Lung microvascular endothelial cell (primary cell): ENCODE results near the gene SPDYE3. TPM values are rescaled to one million over a fixed set of nuclear protein-coding genes. Genes with fewer than 3 reads are reported as not detected.
"Not testable (repeated sequence)": the region's sequence is repeated elsewhere in the genome, so short reads cannot be mapped to it uniquely, and the experiment has no call there.

Experiments used
- DNase-seq, 2 donors: peaks; one replicate each; pipeline versions ENCODE4 v3.0.0 to v3.0.0-alpha.2; 2010; ENCODE audit warnings: low read depth in 2 of 2
- total RNA-seq: library from RNA; depleted of rRNA; stranded (reverse); fragments of >200 nt; gene quantifications from 2 replicates; pipeline ENCODE4 v1.2.1, GENCODE V29; 2014

SPDYE3 gene, protein sequence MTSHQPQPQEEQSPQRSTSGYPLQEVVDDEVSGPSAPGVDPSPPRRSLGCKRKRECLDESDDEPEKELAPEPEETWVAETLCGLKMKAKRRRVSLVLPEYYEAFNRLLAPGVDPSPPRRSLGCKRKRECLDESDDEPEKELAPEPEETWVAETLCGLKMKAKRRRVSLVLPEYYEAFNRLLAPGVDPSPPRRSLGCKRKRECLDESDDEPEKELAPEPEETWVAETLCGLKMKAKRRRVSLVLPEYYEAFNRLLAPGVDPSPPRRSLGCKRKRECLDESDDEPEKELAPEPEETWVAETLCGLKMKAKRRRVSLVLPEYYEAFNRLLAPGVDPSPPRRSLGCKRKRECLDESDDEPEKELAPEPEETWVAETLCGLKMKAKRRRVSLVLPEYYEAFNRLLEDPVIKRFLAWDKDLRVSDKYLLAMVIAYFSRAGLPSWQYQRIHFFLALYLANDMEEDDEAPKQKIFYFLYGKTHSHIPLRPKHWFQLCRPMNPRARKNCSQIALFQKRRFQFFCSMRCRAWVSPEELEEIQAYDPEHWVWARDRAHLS
- total RNA-seq: not detected in 2 replicates

DNA sequence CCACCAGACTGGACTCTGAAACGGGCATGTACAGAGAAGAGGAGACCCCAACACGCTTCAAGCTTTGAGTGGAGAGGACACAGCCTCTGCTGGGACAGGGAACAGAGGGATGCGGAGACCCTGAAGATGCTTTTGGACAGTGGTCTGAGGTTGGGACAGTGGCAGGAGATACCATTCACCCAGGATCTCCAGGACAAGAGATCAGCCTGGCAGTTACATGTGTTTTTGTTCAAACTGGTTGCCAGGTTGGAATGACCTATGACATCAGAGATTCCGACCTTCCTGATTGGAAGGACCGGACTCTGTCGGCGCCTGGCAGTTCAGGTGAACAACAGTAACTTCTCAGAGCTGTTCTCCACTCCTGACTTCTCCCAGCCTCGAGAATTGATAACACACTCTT is at the start of gene SPDYE3:
TSS of gene SPDYE3 (plus strand) at position 301 of the 400 bp plus-strand sequence. CDS start 184 bp downstream, outside the sequence.
- not testable (repeated sequence) for DNase-seq

DNA sequence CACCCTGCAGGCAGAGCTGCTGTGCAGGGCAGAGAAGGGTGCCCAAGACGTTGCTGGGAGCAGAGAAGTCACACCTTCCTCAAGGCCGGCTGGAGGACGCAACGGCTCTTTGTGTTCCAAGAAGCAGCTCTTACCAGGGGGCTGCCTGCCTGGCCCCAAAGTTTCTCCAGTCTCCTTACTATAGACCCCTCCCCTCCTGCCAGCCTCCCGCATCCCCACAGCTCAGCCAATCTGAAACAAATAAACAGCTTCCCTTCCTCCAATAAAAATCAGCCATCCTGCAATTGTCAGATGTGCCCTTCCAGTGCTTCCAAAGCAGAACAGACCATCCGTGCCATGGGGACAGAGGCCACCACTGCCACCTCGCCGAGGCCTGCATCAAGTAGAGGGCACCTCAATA is 47.5 kb upstream of the SPDYE3 start:
- not testable (repeated sequence) for DNase-seq

DNA sequence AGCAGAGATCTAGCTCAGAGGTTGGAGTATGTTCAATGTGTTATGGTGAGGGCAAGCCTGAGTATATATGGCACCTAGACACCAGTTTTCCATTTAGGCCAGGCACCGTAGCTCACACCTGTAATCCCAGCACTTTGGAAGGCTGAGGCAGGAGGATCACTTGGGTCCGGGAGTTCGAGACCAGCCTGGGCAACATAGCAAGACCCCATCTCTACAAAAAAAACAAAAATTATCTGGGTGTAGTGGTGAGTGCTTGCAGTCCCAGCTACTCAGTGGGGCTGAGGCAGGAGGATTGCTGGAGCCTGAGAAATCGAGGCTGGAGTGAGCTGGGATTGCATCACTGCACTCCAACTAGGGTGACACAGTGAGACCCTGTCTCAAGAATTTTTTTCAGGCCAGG is 44.6 kb upstream of the SPDYE3 start:
- DNase-seq: not testable (repeated sequence)

DNA sequence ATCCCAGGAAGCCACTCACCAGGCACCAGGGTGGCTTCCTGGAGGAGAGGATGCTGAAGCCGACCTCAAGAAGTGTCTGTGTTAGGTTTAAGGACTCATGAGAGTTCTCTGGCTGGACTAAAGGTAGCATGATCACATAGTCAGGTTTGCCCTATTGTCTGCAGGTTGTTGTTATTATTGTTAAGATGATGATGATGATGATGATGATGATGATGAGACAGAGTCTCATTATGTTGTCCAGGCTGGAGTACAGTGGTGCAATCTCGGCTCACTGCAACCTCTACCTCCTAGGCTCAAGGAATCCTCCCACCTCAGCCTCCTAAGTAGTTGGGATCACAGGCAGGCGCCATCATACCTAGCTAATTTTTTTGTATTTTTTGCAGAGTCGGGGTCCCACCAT is 43.3 kb upstream of the SPDYE3 start:
- not testable (repeated sequence) for DNase-seq

DNA sequence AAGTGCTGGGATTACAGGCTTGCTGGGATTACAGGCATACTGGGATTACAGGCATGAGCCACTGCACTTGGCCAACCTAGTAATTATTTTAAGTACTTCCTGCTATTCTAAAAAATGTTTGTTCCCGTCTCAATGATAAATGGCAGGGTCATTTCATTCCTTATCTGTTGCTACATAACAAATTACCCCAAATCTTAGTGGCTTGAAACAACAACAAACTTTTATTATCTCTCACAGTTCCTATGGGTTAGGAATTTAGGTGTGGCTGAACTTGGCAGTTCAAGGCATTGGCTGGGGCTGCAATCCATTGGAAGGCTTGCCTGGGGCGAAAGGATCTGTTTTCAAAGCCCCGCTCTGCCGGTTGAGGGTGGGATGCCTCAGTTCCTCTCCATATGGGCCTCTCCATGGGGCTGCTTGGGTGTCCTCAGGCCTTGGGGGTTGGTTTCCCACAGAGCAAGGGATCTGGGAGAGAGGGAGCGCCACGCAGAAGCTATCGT is 42.8 kb upstream of the SPDYE3 start:
- DNase-seq: not testable (repeated sequence)

GRCh38 chr7:100265851-100266250 is 41.7 kb upstream of the SPDYE3 start:
- DNase-seq: not testable (repeated sequence)

DNA sequence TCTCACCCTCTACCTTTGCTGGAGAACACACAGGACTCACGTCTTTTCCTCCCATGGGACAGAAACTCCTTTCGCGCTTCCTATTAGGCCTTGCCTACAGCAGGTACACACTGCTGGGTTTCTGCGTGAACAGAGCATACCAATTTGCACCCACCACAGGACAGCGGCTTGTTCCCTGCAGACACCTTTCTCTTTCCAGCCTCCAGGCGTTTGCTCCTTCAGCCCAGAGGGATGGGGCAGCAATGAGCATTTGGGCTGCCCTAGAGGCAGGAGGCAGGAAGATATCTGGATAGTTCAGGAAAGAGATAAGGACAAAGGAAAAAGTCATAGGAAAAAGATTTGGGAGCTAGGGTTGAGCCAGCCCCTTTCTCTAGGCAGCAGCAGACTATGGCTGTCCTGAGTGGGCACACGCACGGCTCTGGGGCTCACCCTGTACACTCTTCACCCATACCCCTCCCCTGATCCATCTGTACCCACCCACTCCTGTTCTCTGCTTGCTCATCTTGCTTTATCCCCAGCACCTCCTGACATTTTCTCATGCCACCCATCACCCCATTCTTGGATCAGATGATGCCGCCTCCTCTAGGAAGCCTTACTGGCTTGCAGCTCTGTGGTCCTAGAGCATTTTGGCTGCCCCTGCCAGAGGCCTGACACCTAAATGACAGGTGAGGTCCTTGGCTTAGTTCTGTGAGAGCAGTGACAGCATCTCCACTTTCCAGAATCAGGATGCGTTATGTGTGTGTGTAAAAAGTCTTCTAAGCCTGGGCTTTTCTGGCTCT is 40.7 kb upstream of the SPDYE3 start:
- no peak for DNase-seq

DNA sequence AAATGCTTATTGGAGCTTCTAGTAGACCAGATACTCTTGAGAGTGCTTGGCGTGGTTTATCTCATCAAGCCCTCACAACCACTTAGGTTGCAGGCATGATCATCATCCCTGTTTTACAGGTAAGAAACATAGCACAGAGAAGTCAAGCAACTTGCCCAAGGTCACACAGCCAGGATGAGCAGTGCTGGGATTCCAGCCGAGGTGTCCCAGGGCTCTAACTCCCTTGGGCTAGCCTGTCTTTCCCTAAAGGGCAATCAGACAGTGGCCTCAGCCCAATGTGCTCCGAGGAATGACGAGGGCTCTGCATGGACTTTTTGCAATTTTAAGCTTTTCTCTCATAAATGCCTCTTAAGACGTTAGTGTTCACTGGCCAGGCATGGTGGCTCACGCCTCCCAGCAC is 39.9 kb upstream of the SPDYE3 start:
- no peak for DNase-seq

GRCh38 chr7:100268882-100269281 is 38.6 kb upstream of the SPDYE3 start:
- DNase-seq: not testable (repeated sequence)

GRCh38 chr7:100269306-100270045 is 38.0 kb upstream of the SPDYE3 start:
- peak in 1 of 2 donors; percentile 19 for DNase-seq

DNA sequence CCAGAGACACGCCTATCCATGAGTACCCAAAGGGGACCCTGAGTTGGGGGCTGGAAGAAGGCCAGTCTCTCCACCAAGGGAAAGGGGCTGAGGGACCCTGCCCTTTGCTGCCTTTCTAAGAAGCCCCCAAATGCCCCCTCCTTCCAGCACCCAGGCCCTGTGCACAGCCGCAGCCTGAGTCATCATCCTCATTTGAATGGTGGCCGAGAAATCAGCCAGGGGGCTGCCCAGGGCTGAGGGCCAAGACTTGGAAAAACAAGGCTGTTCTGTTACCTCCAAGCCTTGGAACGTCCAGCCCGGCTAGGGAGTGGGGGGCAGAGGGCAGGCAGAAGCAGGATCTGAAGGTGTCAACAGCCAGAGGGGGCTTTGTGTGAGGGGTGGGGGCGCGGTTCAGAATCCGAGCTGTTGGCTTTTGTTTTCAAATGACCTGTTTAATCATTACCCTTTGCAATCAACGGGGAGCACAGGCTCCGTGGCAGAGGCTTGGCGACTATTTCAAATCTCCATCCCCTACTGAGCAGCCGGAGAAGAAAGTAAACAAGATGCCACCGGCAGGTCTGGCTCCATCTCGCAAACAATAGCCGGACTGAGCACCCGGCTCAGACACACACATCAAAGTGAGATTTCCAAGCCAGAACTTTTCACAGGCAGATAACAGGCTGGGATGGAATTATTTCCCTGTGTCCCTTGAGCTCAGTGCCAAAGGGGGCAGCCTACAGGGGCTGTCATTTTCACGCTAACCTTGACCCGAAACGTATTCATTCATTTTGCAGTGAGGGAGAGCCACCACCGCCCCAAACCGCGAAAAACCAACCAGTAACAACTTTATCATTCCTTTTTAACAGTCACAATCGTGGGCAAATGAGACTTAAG is 37.2 kb upstream of the SPDYE3 start:
- DNase-seq: peak; percentile 25 to 43

DNA sequence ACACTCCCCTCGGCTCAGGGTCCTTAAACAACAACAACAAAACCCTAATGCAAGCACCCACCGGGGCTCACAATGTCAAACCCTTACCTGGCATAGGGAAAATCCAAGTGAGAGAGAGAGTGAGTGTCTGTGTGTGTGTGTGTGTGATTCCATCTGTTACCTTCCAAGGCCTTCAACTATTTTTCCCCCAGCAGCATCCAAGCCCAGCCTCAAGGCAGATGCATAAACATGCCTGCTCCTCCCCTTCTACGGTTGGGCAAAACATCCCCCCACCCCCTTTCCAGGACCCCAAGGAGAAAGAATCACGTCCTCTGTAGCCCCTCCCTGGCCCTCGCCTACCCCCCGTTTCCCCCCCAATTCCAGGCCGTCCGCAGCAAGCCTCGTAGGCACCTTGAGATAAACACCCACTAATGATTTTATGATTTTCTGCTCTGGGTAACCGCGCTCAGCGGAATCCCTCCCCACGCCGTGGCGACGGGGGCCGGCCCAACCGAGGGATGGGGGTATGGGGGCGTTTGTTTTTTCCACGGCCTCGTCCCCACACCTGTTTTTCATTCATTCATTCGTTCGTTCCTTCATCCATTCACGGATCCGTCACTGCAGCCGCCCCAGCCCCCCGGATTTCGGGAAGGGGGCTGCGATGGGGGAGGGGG is 36.4 kb upstream of the SPDYE3 start:
- peak; percentile 7 to 12 for DNase-seq

- DNase-seq: peak; percentile 97 to 98
These were observed 35.6 kb upstream of the SPDYE3 start for GRCh38 chr7:100271716-100272537.

DNA sequence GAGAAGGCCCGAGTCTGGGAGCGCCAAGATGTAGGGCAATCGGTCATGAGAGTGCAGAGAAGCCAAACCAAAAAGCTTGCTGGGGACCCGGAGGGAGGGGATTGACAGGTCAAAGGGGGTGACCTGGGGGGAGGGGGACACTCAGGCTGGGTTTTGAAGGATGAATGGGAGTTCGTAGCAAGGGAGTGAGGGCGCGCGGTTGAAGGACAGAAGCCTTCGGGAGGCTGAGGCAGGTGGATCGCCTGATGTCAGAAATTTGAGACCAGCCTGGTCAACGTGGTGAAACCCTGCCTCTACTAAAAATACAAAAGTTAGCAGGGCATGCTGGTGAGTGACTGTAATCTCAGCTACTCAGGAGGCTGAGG is 35.0 kb upstream of the SPDYE3 start:
- not testable (repeated sequence) for DNase-seq

DNA sequence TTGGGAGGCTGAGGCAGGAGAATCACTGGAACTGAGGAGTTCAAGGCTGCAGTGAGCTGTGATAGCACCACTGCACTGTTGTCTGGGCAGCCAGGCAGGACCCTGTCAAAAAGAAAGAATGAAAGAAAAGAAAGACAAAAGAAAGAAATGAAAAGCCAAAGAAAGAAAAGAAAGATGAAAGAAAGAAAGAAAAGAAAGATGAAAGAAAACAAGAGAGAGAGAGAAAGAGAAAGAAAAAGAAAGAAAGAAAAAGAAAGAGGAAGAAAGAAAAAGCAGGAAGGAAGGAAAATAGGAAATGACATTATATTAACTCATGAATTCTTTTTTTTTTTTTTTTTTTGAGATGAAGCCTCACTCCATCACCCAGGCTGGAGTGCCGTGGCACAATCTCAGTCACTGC is 32.4 kb upstream of the SPDYE3 start:
- DNase-seq: no peak

- DNase-seq: not testable (repeated sequence)
These were observed 31.4 kb upstream of the SPDYE3 start for GRCh38 chr7:100276126-100276525.

GRCh38 chr7:100282069-100282608 is 25.4 kb upstream of the SPDYE3 start:
- not testable (repeated sequence) for DNase-seq

- not testable (repeated sequence) for DNase-seq
These were observed 24.4 kb upstream of the SPDYE3 start for GRCh38 chr7:100283147-100283546.
